Measurements from ENCODE around the gene F5.
"Not testable (repeated sequence)": the region's sequence is repeated elsewhere in the genome, so short reads cannot be mapped to it uniquely, and the experiment has no call there.

Gene F5

DNA sequence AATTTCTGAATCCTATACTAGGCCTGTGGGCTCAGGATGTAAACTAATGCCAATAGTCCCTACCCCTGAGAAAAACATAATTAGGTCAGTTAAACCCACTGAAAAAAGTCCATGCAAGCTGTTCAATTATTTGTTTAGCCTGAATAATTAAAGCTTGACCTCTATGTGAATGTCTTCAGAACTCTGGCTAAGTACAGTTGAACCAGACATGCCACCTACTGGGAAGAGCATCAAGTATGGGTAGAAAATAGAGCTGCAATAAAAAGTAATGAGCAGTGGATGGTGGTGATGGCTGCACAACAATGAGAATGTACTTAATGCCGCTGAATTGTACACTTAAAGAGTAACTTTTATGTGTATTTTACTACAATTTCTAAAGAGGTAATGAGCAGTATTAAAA lies 76.9 kb downstream of the F5 start:
- ATAC-seq (replicated peaks; ENCODE audit: extremely low read depth, poor library complexity, severe bottlenecking) (no peak), DNase-seq (ENCODE audit: low spot score in 2 of 2) (no peak)
- H3K27me3 Mint-ChIP-seq, result no peaks in the 10 kb centered on the region
- H3K4me1 Mint-ChIP-seq, result peaks cover 6% of the 10 kb centered on the region
- no peak overlapping the region for H3K4me3 Mint-ChIP-seq
- no peaks in the 10 kb centered on the region for H3K36me3 Mint-ChIP-seq (ENCODE audit: insufficient read depth)
- no peak overlapping the region for H3K27ac Mint-ChIP-seq (ENCODE audit: low read depth)
- no peaks in the 10 kb centered on the region for H3K9me3 Mint-ChIP-seq

DNA sequence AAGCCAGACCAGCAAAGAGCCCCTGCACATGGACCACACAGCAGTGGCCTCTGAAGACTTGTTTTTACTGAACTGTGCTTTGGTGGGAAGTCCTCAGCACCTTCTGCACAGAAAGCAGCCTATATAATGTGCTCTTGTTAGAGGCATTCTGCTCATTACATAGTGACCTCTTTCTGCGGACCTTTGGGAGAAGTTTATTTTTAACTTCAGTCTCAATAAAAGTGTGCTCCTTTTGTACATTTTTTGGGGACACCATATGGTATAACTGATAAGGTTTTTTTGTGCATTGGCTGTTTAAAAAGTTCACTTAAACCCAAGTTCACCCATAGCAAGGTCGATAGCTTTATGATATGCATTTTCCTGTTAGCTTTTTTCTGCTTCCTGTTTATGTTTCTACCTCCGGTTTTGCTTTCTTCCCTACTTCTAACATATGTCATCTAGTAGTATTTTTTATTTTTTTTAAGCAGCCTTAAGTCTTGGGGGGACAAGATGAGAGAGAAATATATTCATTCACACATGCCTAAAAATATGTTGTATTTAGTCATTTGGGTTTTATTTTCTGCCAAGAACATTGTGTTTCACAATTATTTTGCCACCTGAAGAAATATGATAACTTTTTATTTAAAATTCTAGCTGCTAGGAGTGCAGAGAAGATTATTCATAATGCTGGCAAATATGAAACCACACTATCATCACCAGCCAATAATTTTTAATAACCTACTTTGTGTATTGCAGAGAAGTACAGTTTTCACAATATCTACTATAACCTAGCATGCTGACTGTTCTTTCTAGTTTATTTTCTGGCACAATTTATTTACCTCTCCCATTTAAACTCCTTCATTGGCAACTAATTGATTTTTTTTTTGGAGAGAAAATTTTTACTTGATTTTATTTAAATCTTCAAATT lies 77.6 kb downstream of the F5 start:
- no peaks in the 10 kb centered on the region for H3K9me3 Mint-ChIP-seq
- ATAC-seq (replicated peaks; ENCODE audit: extremely low read depth, poor library complexity, severe bottlenecking) (no peak), DNase-seq (ENCODE audit: low spot score in 2 of 2) (no peak)
- H3K27ac Mint-ChIP-seq (ENCODE audit: low read depth), result no peak overlapping the region
- H3K4me3 Mint-ChIP-seq, result peak overlapping the region; percentile 23
- no peaks in the 10 kb centered on the region for H3K27me3 Mint-ChIP-seq
- peaks cover 6% of the 10 kb centered on the region for H3K4me1 Mint-ChIP-seq
- no peaks in the 10 kb centered on the region for H3K36me3 Mint-ChIP-seq (ENCODE audit: insufficient read depth)

DNA sequence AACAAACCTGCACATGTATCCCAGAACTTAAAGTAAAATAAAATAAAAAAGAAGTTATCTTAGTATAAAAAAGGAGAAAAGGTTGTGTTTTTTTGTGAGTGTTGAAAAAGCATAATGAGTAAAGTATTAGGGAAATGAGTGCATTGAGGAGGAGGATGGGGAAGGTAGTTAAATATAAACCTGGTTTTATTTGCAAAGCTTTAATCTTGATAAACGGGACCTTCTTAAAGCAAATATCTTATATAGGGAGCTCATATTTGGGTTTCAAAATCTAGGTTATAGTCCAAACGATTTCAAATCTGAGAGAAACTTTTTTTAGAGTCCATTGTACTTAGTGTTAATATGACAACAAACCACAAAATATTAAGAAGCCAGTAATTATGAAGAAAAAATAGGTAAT lies 78.9 kb downstream of the F5 start:
- Mint-ChIP-seq H3K4me3 (no peak overlapping the region), H3K27me3 (no peaks in the 10 kb centered on the region), H3K9me3 (no peaks in the 10 kb centered on the region)

DNA sequence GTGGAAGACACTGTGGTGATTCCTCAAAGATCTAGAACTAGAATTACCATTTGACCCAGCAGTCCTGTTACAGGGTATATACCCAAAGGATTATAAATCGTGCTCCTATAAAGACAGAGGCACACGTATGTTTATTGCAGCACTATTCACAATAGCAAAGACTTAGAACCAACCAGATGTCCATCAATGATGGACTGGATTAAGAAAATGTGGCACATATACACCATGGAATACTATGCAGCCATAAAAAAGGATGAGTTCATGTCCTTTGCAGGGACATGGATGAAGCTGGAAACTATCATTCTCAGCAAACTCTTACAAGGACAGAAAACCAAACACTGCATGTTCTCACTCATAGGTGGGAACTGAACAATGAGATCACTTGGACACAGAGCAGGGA lies 82.7 kb downstream of the F5 start:
- not testable (repeated sequence) for H3K9me3 Mint-ChIP-seq; H3K27ac Mint-ChIP-seq (ENCODE audit: low read depth); H3K4me1 Mint-ChIP-seq; H3K4me3 Mint-ChIP-seq; ATAC-seq (replicated peaks; ENCODE audit: extremely low read depth, poor library complexity, severe bottlenecking); H3K36me3 Mint-ChIP-seq (ENCODE audit: insufficient read depth); DNase-seq (ENCODE audit: low spot score in 2 of 2)
- H3K27me3 Mint-ChIP-seq, result peaks cover 25% of the 10 kb centered on the region

More for the DNA sequence above, 78.9 kb downstream of the F5 start:
- no peaks in the 10 kb centered on the region for H3K36me3 Mint-ChIP-seq (ENCODE audit: insufficient read depth)
- no peak overlapping the region for H3K27ac Mint-ChIP-seq (ENCODE audit: low read depth)
- H3K4me1 Mint-ChIP-seq, result peaks cover 6% of the 10 kb centered on the region
- DNase-seq (ENCODE audit: low spot score in 2 of 2), result no peak
- no peak for ATAC-seq (replicated peaks; ENCODE audit: extremely low read depth, poor library complexity, severe bottlenecking)

DNA sequence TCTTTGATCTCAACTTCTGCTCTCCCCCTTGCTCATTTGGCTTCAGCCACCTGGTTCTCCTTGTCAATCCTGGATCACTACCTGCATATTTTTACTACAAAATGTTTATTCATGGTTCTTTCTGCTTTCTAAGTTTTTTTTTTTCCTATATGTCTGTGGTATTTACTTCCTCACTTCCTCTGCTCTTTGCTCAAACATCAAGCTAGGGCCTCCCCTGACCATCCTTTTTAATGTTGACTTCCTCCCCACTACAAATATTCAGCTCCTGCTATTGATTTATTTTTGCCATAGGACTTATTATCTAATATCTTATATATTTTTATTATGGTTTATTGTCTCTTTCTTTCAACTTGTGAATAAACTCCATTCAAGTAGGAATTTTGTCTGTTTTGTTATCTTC lies 86.5 kb downstream of the F5 start:
- peaks cover 50% of the 10 kb centered on the region for H3K27me3 Mint-ChIP-seq
- no peaks in the 10 kb centered on the region for H3K36me3 Mint-ChIP-seq (ENCODE audit: insufficient read depth)
- no peak overlapping the region for H3K4me3 Mint-ChIP-seq
- no peaks in the 10 kb centered on the region for H3K4me1 Mint-ChIP-seq
- DNase-seq (ENCODE audit: low spot score in 2 of 2) (no peak), ATAC-seq (replicated peaks; ENCODE audit: extremely low read depth, poor library complexity, severe bottlenecking) (no peak)
- H3K27ac Mint-ChIP-seq (ENCODE audit: low read depth), result no peak overlapping the region
- no peaks in the 10 kb centered on the region for H3K9me3 Mint-ChIP-seq

DNA sequence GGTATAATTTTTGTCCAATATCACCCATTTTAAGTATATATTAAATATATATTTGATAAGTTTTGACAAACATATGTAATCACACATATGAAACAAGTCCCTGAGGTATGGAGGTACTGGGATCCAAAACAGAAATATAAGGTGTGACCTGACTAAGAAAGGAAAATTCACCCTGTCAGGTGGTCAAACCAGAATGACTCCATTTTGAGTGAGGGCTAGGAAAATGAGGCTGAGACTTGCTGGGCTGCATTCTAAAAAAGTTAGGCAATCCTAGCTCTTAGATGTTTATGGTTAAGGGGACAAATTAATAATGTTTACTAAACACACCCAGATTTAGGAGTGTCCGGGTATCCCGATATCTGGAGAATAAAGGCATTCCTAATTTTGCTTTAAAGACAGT lies 89.0 kb downstream of the F5 start:
- ATAC-seq (replicated peaks; ENCODE audit: extremely low read depth, poor library complexity, severe bottlenecking), result no peak
- peaks cover 50% of the 10 kb centered on the region for H3K27me3 Mint-ChIP-seq
- no peak overlapping the region for H3K27ac Mint-ChIP-seq (ENCODE audit: low read depth)
- no peak for DNase-seq (ENCODE audit: low spot score in 2 of 2)
- H3K9me3 Mint-ChIP-seq, result no peaks in the 10 kb centered on the region
- no peaks in the 10 kb centered on the region for H3K36me3 Mint-ChIP-seq (ENCODE audit: insufficient read depth)
- H3K4me3 Mint-ChIP-seq, result no peak overlapping the region
- no peaks in the 10 kb centered on the region for H3K4me1 Mint-ChIP-seq

DNA sequence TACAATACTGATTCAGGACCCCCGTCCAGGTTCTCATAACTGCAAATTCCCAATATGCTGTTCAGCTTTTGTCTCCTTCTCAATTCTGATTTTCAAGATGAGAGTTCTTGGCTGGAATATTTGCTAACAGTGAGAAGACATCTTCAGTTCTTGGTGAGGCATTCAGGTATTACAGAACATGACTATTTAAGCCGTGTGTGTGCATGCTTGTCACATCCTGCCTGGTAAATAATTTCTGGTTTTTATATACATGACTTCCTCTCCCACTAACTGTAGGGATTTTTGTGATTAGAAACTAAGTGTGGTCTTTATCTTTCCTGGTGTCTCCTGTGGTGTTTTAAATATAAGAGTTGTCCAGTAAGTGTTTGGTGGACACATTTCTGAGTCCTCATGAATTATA lies 90.4 kb downstream of the F5 start:
- ATAC-seq (replicated peaks; ENCODE audit: extremely low read depth, poor library complexity, severe bottlenecking), result no peak
- Mint-ChIP-seq H3K27ac (ENCODE audit: low read depth) (no peak overlapping the region), H3K27me3 (peaks cover 49% of the 10 kb centered on the region), H3K36me3 (ENCODE audit: insufficient read depth) (no peaks in the 10 kb centered on the region), H3K9me3 (no peaks in the 10 kb centered on the region), H3K4me1 (no peaks in the 10 kb centered on the region), H3K4me3 (no peak overlapping the region)
- DNase-seq (ENCODE audit: low spot score in 2 of 2), result no peak

DNA sequence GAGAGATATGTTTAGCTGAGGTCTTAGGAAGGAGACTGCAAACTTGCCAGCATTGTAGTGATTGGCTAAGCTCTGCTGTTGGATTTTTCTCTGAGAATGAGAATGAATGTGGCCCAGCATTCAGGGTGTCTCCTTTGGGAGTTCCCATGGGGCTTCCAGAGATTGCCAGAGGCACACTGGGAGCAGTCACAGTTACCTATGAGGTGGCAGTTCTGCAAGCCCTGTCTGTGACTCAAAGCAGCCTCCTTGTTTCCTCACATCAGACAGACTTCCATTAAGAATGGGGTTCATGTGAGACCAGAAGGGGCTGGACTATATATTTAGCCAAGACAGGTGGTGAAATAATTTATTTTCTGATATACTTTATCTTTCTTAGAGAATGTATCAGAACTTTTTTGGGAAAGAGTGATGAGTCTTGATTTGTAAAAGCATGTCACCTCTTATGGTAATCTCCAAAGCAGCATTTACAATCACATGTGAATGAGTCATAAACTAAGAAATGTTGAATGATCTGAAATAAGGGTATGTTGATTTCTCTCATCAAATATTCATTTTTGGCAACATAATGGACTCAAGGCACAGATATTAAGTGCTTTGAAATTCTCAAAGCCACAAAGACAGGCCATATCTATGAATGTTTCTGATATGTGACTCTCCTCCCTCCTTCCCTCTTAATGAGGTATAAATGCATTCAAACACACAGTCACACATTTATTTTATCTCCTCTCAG lies 91.1 kb downstream of the F5 start:
- H3K27ac Mint-ChIP-seq (ENCODE audit: low read depth), result no peak overlapping the region
- no peaks in the 10 kb centered on the region for H3K36me3 Mint-ChIP-seq (ENCODE audit: insufficient read depth)
- no peaks in the 10 kb centered on the region for H3K9me3 Mint-ChIP-seq
- DNase-seq (ENCODE audit: low spot score in 2 of 2) (no peak), ATAC-seq (replicated peaks; ENCODE audit: extremely low read depth, poor library complexity, severe bottlenecking) (no peak)
- H3K4me1 Mint-ChIP-seq, result no peaks in the 10 kb centered on the region
- peaks cover 41% of the 10 kb centered on the region for H3K27me3 Mint-ChIP-seq
- H3K4me3 Mint-ChIP-seq, result no peak overlapping the region

DNA sequence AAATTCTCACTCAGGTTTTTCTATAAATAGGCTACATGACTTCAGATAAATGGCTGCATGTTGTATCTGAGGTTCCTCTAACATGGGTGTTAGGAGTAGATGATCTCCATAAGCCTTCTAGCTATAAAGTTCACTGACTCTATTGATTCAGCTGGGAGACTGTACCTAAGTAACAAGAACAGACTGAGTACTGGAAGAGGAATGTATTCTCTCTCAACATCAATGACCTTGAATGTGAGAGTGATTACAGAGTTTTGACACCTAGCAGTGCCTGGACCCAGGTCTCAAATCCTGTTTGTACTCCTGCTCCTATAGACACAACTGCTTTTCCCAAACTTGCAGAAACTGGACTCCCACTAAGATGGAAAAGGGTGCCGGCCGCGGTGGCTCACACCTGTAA lies 91.9 kb downstream of the F5 start:
- H3K4me3 Mint-ChIP-seq, result no peak overlapping the region
- H3K36me3 Mint-ChIP-seq (ENCODE audit: insufficient read depth), result no peaks in the 10 kb centered on the region
- H3K9me3 Mint-ChIP-seq, result no peaks in the 10 kb centered on the region
- no peak overlapping the region for H3K27ac Mint-ChIP-seq (ENCODE audit: low read depth)
- peaks cover 33% of the 10 kb centered on the region for H3K27me3 Mint-ChIP-seq
- ATAC-seq (replicated peaks; ENCODE audit: extremely low read depth, poor library complexity, severe bottlenecking), result no peak
- H3K4me1 Mint-ChIP-seq, result no peaks in the 10 kb centered on the region
- no peak for DNase-seq (ENCODE audit: low spot score in 2 of 2)

DNA sequence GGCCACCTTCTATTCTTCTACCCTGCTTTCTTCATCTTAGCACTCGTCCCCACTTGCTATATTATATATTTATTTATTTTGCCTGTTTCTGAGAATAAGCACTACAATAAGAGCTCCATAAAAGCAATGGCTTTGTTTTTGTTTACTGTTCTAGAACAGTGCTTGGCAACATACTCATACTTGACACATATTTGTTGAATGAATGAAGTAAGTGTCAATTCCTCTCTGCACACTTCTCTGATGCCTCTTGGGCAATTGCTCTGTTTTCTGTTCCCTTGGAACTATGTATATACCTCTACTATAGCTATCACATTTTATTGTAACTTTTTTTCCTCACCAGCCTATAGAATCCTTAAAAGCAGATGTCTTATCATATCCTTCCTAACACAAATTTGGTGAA lies 93.0 kb downstream of the F5 start:
- H3K4me1 Mint-ChIP-seq, result no peaks in the 10 kb centered on the region

DNA sequence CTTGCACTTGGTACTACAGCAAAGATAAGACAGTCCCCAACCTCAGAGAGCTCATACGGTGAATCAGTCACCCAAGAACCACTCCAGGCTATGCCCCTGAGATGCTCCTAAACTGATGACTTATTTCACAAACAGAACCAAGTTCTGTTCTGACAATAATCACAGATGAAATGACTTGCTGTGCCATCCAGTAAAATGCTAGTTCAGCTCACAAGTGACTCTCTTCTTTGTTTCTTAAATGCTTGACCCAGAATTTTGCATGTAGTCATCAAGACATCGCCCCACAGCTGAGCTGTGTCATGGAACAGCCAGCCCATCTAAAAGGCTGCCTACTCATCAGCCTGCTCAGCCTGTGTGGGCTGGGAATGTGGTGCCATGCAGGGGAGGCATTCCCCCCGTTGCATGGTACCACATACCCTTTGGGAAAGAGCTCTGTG lies 94.4 kb downstream of the F5 start:
- Mint-ChIP-seq H3K4me3 (no peak overlapping the region), H3K4me1 (peaks cover under 1% of the 10 kb centered on the region), H3K9me3 (no peaks in the 10 kb centered on the region), H3K27me3 (peaks cover 12% of the 10 kb centered on the region), H3K36me3 (ENCODE audit: insufficient read depth) (no peaks in the 10 kb centered on the region), H3K27ac (ENCODE audit: low read depth) (no peak overlapping the region)
- ATAC-seq (replicated peaks; ENCODE audit: extremely low read depth, poor library complexity, severe bottlenecking) (no peak), DNase-seq (ENCODE audit: low spot score in 2 of 2) (no peak)

More for the DNA sequence above, 93.0 kb downstream of the F5 start:
- no peak overlapping the region for H3K4me3 Mint-ChIP-seq
- no peak overlapping the region for H3K27ac Mint-ChIP-seq (ENCODE audit: low read depth)
- peaks cover 22% of the 10 kb centered on the region for H3K27me3 Mint-ChIP-seq
- no peaks in the 10 kb centered on the region for H3K9me3 Mint-ChIP-seq
- no peaks in the 10 kb centered on the region for H3K36me3 Mint-ChIP-seq (ENCODE audit: insufficient read depth)
- DNase-seq (ENCODE audit: low spot score in 2 of 2) (no peak), ATAC-seq (replicated peaks; ENCODE audit: extremely low read depth, poor library complexity, severe bottlenecking) (no peak)

DNA sequence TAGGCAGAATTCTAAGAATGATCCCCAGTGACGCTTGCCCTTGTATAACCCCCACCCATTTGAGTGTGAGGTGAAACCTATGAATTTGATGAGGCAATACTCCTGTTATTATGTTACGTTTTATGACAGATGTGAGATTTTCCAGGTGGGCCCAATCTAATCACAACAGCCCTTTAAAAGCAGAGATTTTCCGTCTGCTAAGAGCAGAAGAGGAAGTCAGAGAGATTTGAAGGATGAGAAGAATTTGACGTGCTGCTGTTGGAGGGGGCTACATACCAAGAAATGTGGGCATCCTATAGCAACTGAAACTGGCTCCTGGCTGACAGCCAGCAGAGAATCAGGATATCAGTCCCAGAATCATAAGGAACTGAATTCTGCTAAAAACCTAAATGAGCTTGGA lies 98.1 kb downstream of the F5 start:
- ATAC-seq (replicated peaks; ENCODE audit: extremely low read depth, poor library complexity, severe bottlenecking), result no peak

DNA sequence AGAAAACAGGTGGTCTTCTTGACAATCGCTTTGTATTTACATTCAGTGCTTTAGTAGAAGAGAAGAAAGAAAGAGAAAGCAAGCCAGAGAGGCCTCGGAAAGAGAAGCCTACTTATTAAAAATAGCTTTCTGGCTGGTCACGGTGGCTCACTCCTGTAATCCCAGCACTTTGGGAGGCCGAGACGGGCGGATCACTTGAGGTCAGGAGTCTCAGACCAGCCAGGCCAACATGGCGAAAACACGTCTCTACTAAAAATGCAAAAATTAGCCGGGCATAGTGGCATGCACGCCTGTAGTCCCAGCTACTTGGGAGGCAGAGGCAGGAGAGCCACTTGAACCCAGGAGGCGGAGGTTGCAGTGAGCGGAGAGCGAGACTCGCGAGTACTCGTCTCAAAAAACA lies 98.7 kb downstream of the F5 start:
- ATAC-seq (replicated peaks; ENCODE audit: extremely low read depth, poor library complexity, severe bottlenecking), result no peak
- no peak overlapping the region for H3K27ac Mint-ChIP-seq (ENCODE audit: low read depth)
- no peaks in the 10 kb centered on the region for H3K27me3 Mint-ChIP-seq
- H3K4me1 Mint-ChIP-seq, result peaks cover 34% of the 10 kb centered on the region
- H3K36me3 Mint-ChIP-seq (ENCODE audit: insufficient read depth), result no peaks in the 10 kb centered on the region
- H3K4me3 Mint-ChIP-seq, result no peak overlapping the region
- no peaks in the 10 kb centered on the region for H3K9me3 Mint-ChIP-seq
- DNase-seq (ENCODE audit: low spot score in 2 of 2), result no peak

More for the DNA sequence above, 98.1 kb downstream of the F5 start:
- Mint-ChIP-seq H3K4me1 (peaks cover 31% of the 10 kb centered on the region), H3K9me3 (no peaks in the 10 kb centered on the region), H3K27ac (ENCODE audit: low read depth) (no peak overlapping the region), H3K27me3 (no peaks in the 10 kb centered on the region), H3K4me3 (no peak overlapping the region), H3K36me3 (ENCODE audit: insufficient read depth) (no peaks in the 10 kb centered on the region)
- no peak for DNase-seq (ENCODE audit: low spot score in 2 of 2)

Measured in central memory CD8-positive, alpha-beta T cell (primary cell).